HCEC 1CT (cell line): ENCODE measurements around the gene ATP1A2.
A peak's percentile ranks its signal among the peaks of the same experiment; 100 is the strongest.

Source experiments
- DNase-seq: peaks from one replicate; pipeline ENCODE4 v3.0.0-alpha.2; 2017

The ATP1A2 gene

GRCh38 chr1:160127381-160127780 lies 11.8 kb downstream of the ATP1A2 start:
- DNase-seq = no peak

- peak; percentile 72 for DNase-seq
Observed at GRCh38 chr1:160127865-160128523, 12.4 kb downstream of the ATP1A2 start.

- DNase-seq = no peak
Observed at GRCh38 chr1:160128636-160129035, 13.1 kb downstream of the ATP1A2 start.

- DNase-seq = peak; percentile 49
Observed at GRCh38 chr1:160129046-160129445, 13.5 kb downstream of the ATP1A2 start.

GRCh38 chr1:160129558-160129957 lies 14.0 kb downstream of the ATP1A2 start:
- no peak for DNase-seq

GRCh38 chr1:160129966-160130365 lies 14.4 kb downstream of the ATP1A2 start:
- no peak for DNase-seq

- no peak for DNase-seq
Observed at GRCh38 chr1:160130486-160130885, 14.9 kb downstream of the ATP1A2 start.

- DNase-seq = no peak
Observed at GRCh38 chr1:160130939-160131338, 15.4 kb downstream of the ATP1A2 start.

- no peak for DNase-seq
Observed at GRCh38 chr1:160131803-160132565, 16.4 kb downstream of the ATP1A2 start.

- DNase-seq = no peak
Observed at GRCh38 chr1:160133990-160134770, 18.6 kb downstream of the ATP1A2 start.

GRCh38 chr1:160134791-160135572 lies 19.4 kb downstream of the ATP1A2 start:
- no peak for DNase-seq

GRCh38 chr1:160136121-160136925 lies 20.8 kb downstream of the ATP1A2 start:
- no peak for DNase-seq

- DNase-seq = no peak
Observed at GRCh38 chr1:160136926-160137200, 21.3 kb downstream of the ATP1A2 start.

- no peak for DNase-seq
Observed at GRCh38 chr1:160137216-160137862, 21.8 kb downstream of the ATP1A2 start.

- DNase-seq = no peak
Observed at GRCh38 chr1:160139840-160140239, 24.3 kb downstream of the ATP1A2 start.

- no peak for DNase-seq
Observed at GRCh38 chr1:160143695-160144094, 28.1 kb downstream of the ATP1A2 start.

GRCh38 chr1:160144921-160145320 lies 29.4 kb downstream of the ATP1A2 start:
- DNase-seq = no peak

- no peak for DNase-seq
Observed at GRCh38 chr1:160146107-160146506, 30.5 kb downstream of the ATP1A2 start.

GRCh38 chr1:160148121-160148520 lies 32.6 kb downstream of the ATP1A2 start:
- DNase-seq = no peak

- DNase-seq = peak; percentile 25
Observed at GRCh38 chr1:160149233-160149632, 33.7 kb downstream of the ATP1A2 start.

GRCh38 chr1:160149716-160150115 lies 34.2 kb downstream of the ATP1A2 start:
- peak; percentile 64 for DNase-seq

- DNase-seq = no peak
Observed at GRCh38 chr1:160151303-160151702, 35.7 kb downstream of the ATP1A2 start, which contains the start of gene ATP1A4. Gene ATP1A4, plus strand, starts transcription at chr1:160151603. Its CDS starts 438 bp downstream, at chr1:160152041.
